ENCODE results near the gene KATNB1. TPM values are rescaled to one million over a fixed set of nuclear protein-coding genes. Genes with fewer than 3 reads are reported as not detected.
"Not testable (repeated sequence)": the region's sequence is repeated elsewhere in the genome, so short reads cannot be mapped to it uniquely, and the experiment has no call there.

The KATNB1 gene
- total RNA-seq, 4 donors from 2014 or later, result 17.7 to 27.1 (median 21.7) TPM

DNA sequence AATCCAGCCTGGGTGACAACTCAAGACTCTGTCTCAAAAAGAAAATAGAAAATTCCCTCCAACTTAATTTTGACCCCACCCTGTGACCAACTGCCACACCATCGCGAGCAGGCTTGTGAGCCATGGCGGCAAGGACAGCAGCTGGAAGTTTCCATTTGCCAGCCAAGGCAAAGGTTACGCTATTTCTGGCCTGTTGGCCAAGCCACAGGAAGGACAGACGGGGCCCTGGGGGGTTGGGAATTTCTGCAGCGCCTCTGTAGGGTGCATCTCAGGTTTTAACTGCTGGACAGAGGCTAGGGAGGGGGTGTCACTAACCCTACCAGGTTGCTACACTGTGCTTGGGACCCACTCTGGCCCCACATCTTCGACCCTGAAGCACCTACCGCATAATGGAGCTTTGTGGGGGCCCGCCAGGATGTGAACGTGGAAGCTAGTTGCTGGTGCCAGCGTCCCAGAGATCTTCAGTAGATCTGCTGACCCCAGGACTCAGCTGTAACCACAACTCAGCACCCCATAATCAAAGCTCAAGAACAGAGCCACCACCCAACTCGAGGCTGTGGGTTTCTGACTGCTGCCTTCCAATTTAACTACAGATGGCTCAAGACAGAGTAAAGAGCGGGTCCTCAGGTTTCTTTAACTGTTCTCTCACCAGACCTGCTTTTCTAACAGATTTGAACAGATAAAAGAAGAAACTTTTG is 55.8 kb downstream of the KATNB1 start:
- Histone ChIP-seq H3K4me1 (no peaks in the 10 kb centered on the region), H3K27ac (no peak overlapping the region), H3K36me3 (peaks cover 0 to 50% (median 0%) of the 10 kb centered on the region in 3 donors), H3K9me3 (no peaks in the 10 kb centered on the region), H3K27me3 (no peaks in the 10 kb centered on the region), H3K4me3 (no peak overlapping the region)
- no peak for DNase-seq
- TF ChIP-seq POLR2A (IDR thresholded peaks at IDR 0.05), result no peak
- TF ChIP-seq, protein P1, sequence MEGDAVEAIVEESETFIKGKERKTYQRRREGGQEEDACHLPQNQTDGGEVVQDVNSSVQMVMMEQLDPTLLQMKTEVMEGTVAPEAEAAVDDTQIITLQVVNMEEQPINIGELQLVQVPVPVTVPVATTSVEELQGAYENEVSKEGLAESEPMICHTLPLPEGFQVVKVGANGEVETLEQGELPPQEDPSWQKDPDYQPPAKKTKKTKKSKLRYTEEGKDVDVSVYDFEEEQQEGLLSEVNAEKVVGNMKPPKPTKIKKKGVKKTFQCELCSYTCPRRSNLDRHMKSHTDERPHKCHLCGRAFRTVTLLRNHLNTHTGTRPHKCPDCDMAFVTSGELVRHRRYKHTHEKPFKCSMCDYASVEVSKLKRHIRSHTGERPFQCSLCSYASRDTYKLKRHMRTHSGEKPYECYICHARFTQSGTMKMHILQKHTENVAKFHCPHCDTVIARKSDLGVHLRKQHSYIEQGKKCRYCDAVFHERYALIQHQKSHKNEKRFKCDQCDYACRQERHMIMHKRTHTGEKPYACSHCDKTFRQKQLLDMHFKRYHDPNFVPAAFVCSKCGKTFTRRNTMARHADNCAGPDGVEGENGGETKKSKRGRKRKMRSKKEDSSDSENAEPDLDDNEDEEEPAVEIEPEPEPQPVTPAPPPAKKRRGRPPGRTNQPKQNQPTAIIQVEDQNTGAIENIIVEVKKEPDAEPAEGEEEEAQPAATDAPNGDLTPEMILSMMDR (IDR thresholded peaks at IDR 0.05), result no peak

DNA sequence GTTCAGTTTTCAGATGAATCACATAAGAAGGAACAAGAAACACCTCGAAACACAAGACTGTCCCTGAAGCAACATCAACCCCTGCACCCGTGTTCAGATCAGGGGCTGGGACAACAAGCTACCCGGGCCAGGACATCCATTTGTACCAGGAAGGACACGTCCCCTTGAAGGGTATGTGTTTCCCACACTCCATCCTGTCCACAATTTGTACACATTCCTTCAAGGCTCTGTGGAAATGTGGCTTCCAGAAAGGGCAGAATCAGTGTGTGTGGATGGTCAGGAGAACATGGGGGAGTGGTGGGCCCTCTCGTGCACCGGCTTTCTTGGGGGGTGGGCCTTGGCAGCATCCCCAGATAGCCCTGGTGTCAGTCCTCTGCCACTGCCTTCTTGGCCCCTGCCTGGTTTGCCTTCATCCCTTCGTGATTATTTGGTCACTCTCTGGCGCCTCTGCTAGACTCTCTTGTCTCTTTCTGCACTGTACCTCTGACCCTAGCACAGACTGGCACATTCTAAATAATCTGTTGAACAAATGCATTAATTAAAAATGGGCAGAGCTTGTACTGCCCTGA is 56.4 kb downstream of the KATNB1 start:
- TF ChIP-seq, protein P1 (IDR thresholded peaks at IDR 0.05), result no peak
- no peak for TF ChIP-seq POLR2A (IDR thresholded peaks at IDR 0.05)
- DNase-seq, result no peak
- Histone ChIP-seq H3K4me3 (no peak overlapping the region), H3K9me3 (no peaks in the 10 kb centered on the region), H3K4me1 (peaks cover 0 to under 1% (median 0%) of the 10 kb centered on the region in 4 donors), H3K27ac (no peak overlapping the region), H3K36me3 (peaks cover 0 to 55% (median 0%) of the 10 kb centered on the region in 3 donors), H3K27me3 (no peaks in the 10 kb centered on the region)

DNA sequence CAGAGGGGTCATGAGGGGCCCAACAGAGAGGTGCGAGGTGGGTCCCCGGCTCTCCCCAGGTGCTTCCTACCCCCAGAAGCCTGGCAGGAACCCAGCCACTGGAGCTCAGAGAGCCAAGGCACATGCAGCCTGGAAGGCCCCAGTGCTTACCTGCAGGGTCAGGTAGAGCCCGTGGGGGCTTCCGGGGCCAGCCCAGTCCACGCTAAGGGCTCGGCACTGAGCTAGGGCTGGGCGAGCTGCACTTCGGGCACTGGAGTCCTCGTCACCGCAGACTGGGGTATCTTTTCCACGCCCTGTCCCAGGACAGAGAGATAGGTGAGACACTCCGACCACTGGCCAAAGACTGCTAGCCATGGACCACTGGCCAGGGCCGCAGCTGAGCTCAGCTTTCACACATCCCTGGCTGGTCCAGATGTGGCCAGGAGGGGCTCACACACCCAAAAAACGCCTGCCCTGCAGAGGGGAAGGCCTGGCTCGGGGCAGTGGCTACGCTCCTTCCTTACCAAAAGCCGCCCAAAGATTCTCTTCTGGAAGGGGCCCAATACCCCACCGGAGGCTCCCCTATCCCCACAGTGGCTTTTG is 59.4 kb downstream of the KATNB1 start:
- H3K4me1 ChIP-seq, result peaks cover 0 to 31% (median 0%) of the 10 kb centered on the region in 4 donors
- H3K27ac ChIP-seq, result no peak overlapping the region
- peaks cover 0 to 47% (median 0%) of the 10 kb centered on the region in 3 donors for H3K36me3 ChIP-seq
- TF ChIP-seq POLR2A (IDR thresholded peaks at IDR 0.05), result no peak
- TF ChIP-seq, protein P1 (IDR thresholded peaks at IDR 0.05), result no peak
- no peak overlapping the region for H3K4me3 ChIP-seq
- DNase-seq, result no peak
- H3K9me3 ChIP-seq, result no peaks in the 10 kb centered on the region
- H3K27me3 ChIP-seq, result no peaks in the 10 kb centered on the region

DNA sequence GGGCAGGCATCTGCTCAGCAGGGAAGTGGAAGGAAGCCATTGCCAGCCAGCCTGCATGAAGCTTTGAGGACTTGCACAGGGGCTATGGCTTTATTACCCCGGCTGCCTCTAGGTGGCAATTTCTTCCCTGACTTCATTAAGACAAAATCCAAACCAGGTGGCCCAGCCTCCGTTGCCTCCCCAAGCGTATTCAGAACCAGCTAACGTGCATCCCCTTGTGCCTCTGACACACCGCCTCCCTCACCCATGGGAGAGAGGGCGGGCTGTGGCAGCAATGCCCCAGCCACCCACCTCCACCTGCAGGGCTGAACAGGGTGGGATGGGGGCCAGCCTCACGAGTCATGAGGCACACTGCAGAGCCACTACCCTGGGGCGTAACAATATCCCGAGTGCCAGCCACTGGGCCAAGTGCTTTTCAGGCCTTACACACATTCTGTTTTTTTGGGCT is 59.9 kb downstream of the KATNB1 start:
- Histone ChIP-seq H3K36me3 (peaks cover 0 to 47% (median 0%) of the 10 kb centered on the region in 3 donors), H3K27me3 (no peaks in the 10 kb centered on the region), H3K4me1 (peaks cover 0 to 36% (median 0%) of the 10 kb centered on the region in 4 donors), H3K4me3 (no peak overlapping the region), H3K27ac (no peak overlapping the region), H3K9me3 (no peaks in the 10 kb centered on the region)
- DNase-seq, result peak in 2 of 3 donors; percentile 53 to 67
- TF ChIP-seq POLR2A (IDR thresholded peaks at IDR 0.05), result no peak
- TF ChIP-seq, protein P1 (IDR thresholded peaks at IDR 0.05), result peak in 4 of 6 experiments; percentile 16 to 49 (median 38)

DNA sequence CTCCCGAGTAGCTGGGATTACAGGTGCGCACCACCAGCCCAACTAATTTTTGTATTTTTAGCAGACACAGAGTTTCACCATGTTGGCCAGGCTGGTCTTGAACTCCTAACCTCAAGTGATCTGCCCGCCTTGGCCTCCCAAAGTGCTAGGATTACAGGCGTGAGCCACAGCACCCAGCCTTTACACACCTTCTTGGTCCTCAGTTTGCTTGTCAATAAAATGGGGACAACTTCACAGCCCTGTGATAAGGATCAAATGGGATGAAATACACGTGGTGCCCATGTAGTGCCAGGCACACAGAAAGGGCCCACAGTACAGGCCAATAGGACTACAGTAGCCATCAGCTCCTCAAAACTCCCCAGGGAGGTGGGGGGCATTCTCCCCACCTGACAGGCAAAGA is 60.4 kb downstream of the KATNB1 start:
- not testable (repeated sequence) for H3K4me3 ChIP-seq, H3K9me3 ChIP-seq, DNase-seq, H3K27ac ChIP-seq, H3K27me3 ChIP-seq
- H3K36me3 ChIP-seq, result peaks cover 0 to 45% (median 0%) of the 10 kb centered on the region in 3 donors
- peaks cover 0 to 41% (median 0%) of the 10 kb centered on the region in 4 donors for H3K4me1 ChIP-seq

DNA sequence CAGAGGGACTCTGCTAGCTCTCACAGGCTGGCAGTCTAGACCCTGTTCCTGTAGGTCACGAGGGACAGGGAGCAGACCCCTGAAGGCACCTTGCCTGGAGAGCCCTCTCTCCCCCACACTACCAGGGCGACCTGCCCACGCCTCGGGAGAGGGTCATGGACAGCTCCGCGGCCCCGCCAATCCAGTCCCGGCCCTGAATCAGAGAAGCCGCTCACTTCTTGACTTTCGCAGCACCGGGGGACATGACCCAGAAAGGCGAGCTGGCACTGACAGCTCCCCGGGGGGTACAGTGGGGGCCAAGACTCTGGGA is 61.6 kb downstream of the KATNB1 start:
- Histone ChIP-seq H3K4me3 (peak overlapping the region in 2 of 4 donors; percentile 33 to 42), H3K36me3 (peaks cover 0 to 33% (median 0%) of the 10 kb centered on the region in 3 donors), H3K4me1 (peaks cover 0 to 53% (median 3%) of the 10 kb centered on the region in 4 donors), H3K9me3 (no peaks in the 10 kb centered on the region), H3K27me3 (no peaks in the 10 kb centered on the region), H3K27ac (peak overlapping the region in 2 of 4 donors; percentile 55 to 68)
- DNase-seq, result no peak
- TF ChIP-seq, protein P1 (IDR thresholded peaks at IDR 0.05), result no peak
- no peak for TF ChIP-seq POLR2A (IDR thresholded peaks at IDR 0.05)
